ENCODE results near the gene IFNK.
"Not testable (repeated sequence)": the region's sequence is repeated elsewhere in the genome, so short reads cannot be mapped to it uniquely, and the experiment has no call there.

Gene IFNK

GRCh38 chr9:27524236-27524635, at the start of gene IFNK:
TSS of gene IFNK (plus strand) at chr9:27524290. CDS start at chr9:27524337, 47 bp downstream.
- peak; percentile 14 for DNase-seq

GRCh38 chr9:27474305-27474704, 49.8 kb upstream of the IFNK start:
- DNase-seq, result no peak

- DNase-seq, result no peak
Observed at GRCh38 chr9:27475057-27475595, 49.0 kb upstream of the IFNK start.

GRCh38 chr9:27476870-27477515, 47.1 kb upstream of the IFNK start:
- no peak for DNase-seq

- DNase-seq, result no peak
Observed at GRCh38 chr9:27478322-27478721, 45.8 kb upstream of the IFNK start.

GRCh38 chr9:27482709-27483108, 41.4 kb upstream of the IFNK start:
- no peak for DNase-seq

- no peak for DNase-seq
Observed at GRCh38 chr9:27483576-27483975, 40.5 kb upstream of the IFNK start.

GRCh38 chr9:27485158-27485557, 38.9 kb upstream of the IFNK start:
- peak; percentile 52 for DNase-seq

GRCh38 chr9:27487128-27487640, 36.9 kb upstream of the IFNK start:
- no peak for DNase-seq

- no peak for DNase-seq
Observed at GRCh38 chr9:27487927-27488326, 36.2 kb upstream of the IFNK start.

- DNase-seq, result peak; percentile 19
Observed at GRCh38 chr9:27489087-27489876, 34.8 kb upstream of the IFNK start.

GRCh38 chr9:27491154-27491553, 32.9 kb upstream of the IFNK start:
- no peak for DNase-seq

- no peak for DNase-seq
Observed at GRCh38 chr9:27495480-27496134, 28.5 kb upstream of the IFNK start.

- no peak for DNase-seq
Observed at GRCh38 chr9:27496135-27496504, 28.0 kb upstream of the IFNK start.

GRCh38 chr9:27497883-27498417, 26.1 kb upstream of the IFNK start:
- no peak for DNase-seq

- peak; percentile 76 for DNase-seq
Observed at GRCh38 chr9:27499451-27499850, 24.6 kb upstream of the IFNK start.

- DNase-seq, result not testable (repeated sequence)
Observed at GRCh38 chr9:27500902-27501301, 23.2 kb upstream of the IFNK start.

GRCh38 chr9:27503623-27504022, 20.5 kb upstream of the IFNK start:
- no peak for DNase-seq

- DNase-seq, result peak; percentile 39
Observed at GRCh38 chr9:27504259-27504658, 19.8 kb upstream of the IFNK start.

- peak; percentile 21 for DNase-seq
Observed at GRCh38 chr9:27505744-27506161, 18.3 kb upstream of the IFNK start.

GRCh38 chr9:27506981-27507380, 17.1 kb upstream of the IFNK start:
- no peak for DNase-seq

GRCh38 chr9:27510780-27511179, 13.3 kb upstream of the IFNK start:
- no peak for DNase-seq

GRCh38 chr9:27511771-27512170, 12.3 kb upstream of the IFNK start:
- DNase-seq, result no peak

All from activated CD4-positive, alpha-beta T cell treated with anti-CD3 and anti-CD28 coated beads, Interleukin-10, Interleukin-2, amounts not matched to agents 100 ng/mL and 50 ng/mL, durations not matched to agents 16 hours and 8 hours (primary cell).